HepG2 (cell line): ENCODE data around the gene GPX5. TPM values are rescaled to one million over a fixed set of nuclear protein-coding genes. Genes with fewer than 3 reads are reported as not detected.

Source experiments
- ATAC-seq: fragments of 200-7000 bp; cut with Tn5 transposase; 3 replicates; pipeline ENCODE4 v1.9.1; 2020; ENCODE audit warnings: mild to moderate bottlenecking, moderate library complexity
- BruUV-seq: library from RNA; stranded (reverse); fragments of 400-500 nt; replicated peaks from 2 replicates; lab custom pipeline; 2021; lab: Mats Ljungman, UMichigan
- CTCF ChIA-PET: fragments of 300-600 bp; formaldehyde crosslinking; extraction: SDS; loops from one replicate; lab custom pipeline; 2021; ENCODE audit warnings: low total read pairs, inconsistent platforms, low intra/inter-chr PET ratio; lab: Yijun Ruan, JAX
- POLR2A ChIA-PET: fragments of 350-600 bp; sonication (Branson Sonifier 250); formaldehyde crosslinking; loops from one replicate; lab custom pipeline; 2020; ENCODE audit warnings: antibody characterized with exemption, inconsistent platforms; lab: Yijun Ruan, JAX
- DNase-seq: peaks from one replicate; pipeline ENCODE4 v3.0.0-alpha.2; 2015; ENCODE audit warnings: low spot score
- FAIRE-seq: peaks from 3 replicates; lab custom pipeline; 2011; peaks lifted over from hg19 to GRCh38; lab: Jason Lieb, UNC
- H2AFZ ChIP-seq: one replicate; pipeline ENCODE4 v1.6.1; 2011; ENCODE audit warnings: low read length, inconsistent platforms
- H3K27ac ChIP-seq: fragments of 300-600 bp; 3 replicates; pipeline ENCODE4 v1.8.0; 2011; ENCODE audit warnings: mixed run types, mild to moderate bottlenecking, mixed read lengths, low read length, inconsistent platforms; ENCODE audit not compliant: insufficient read depth; ENCODE audit errors: extremely low read length
- H3K27me3 ChIP-seq, 2 experiments: fragments of 200-600 bp in 1 of 2; 2 replicates in 1 of 2; 3 replicates in 1 of 2; pipeline versions ENCODE4 v1.6.0 to v1.8.0; 2011; ENCODE audit warnings: low read length in 2 of 2, mild to moderate bottlenecking in 2 of 2, moderate library complexity in 2 of 2, inconsistent platforms in 1 of 2; ENCODE audit not compliant: insufficient read depth in 2 of 2, control insufficient read depth in 1 of 2
- H3K36me3 ChIP-seq, 2 experiments: fragments of 200-600 bp in 1 of 2; replicated peaks in 1 of 2; 2 replicates in 1 of 2; 3 replicates in 1 of 2; pipeline versions ENCODE4 v1.5.1 to v1.8.0; 2011; ENCODE audit warnings: low read length in 2 of 2, inconsistent platforms in 1 of 2; ENCODE audit not compliant: insufficient read depth in 2 of 2, control insufficient read depth in 1 of 2
- H3K4me1 ChIP-seq: 2 replicates; pipeline ENCODE4 v1.5.1; 2012; ENCODE audit warnings: low read length, inconsistent platforms; ENCODE audit not compliant: insufficient read depth
- H3K4me2 ChIP-seq: 2 replicates; pipeline ENCODE4 v1.6.0; 2011; ENCODE audit warnings: low read depth, low read length, inconsistent platforms
- H3K4me3 ChIP-seq, 3 experiments: fragments of 200-600 bp in 1 of 3; sonication (generic), shearing (Covaris generic) in 1 of 3; replicated peaks in 1 of 3; 2 replicates each; pipeline ENCODE4 v1.5.1; 2011 to 2016; ENCODE audit warnings: low read length in 3 of 3, inconsistent platforms in 2 of 3, low read depth in 2 of 3, mild to moderate bottlenecking in 2 of 3, control low read depth in 1 of 3, mixed read lengths in 1 of 3; ENCODE audit not compliant: insufficient read depth in 1 of 3
- H3K79me2 ChIP-seq: one replicate; pipeline ENCODE4 v1.6.1; 2011; ENCODE audit warnings: low read length, inconsistent platforms; ENCODE audit not compliant: insufficient read depth
- H3K9ac ChIP-seq: 2 replicates; pipeline ENCODE4 v1.6.0; 2011; ENCODE audit warnings: mild to moderate bottlenecking, low read depth, low read length, inconsistent platforms; ENCODE audit not compliant: insufficient read depth
- H3K9me3 ChIP-seq: 2 replicates; pipeline ENCODE4 v1.5.1; 2012; ENCODE audit warnings: mild to moderate bottlenecking, low read length
- H4K20me1 ChIP-seq: 2 replicates; pipeline ENCODE4 v1.6.0; 2011; ENCODE audit warnings: inconsistent platforms, mild to moderate bottlenecking, low read length, moderate library complexity; ENCODE audit not compliant: insufficient read depth
- CSRNP2 ChIP-seq: sonication (generic); formaldehyde crosslinking; conservative IDR thresholded peaks from 2 replicates; pipeline ENCODE4 v1.8.0; 2022; ENCODE audit warnings: low read depth, missing genetic modification reagents
- FOXK1 ChIP-seq: sonication (generic); formaldehyde crosslinking; IDR thresholded peaks from 2 replicates; pipeline ENCODE4 v1.4.0; 2020; ENCODE audit warnings: low read depth, missing genetic modification reagents, borderline replicate concordance
- NBN ChIP-seq: fragments of 450-650 bp; conservative IDR thresholded peaks from 2 replicates; pipeline ENCODE4 v1.6.1; 2017
- TAF15 ChIP-seq: fragments of 200-400 bp; formaldehyde crosslinking; IDR thresholded peaks from one replicate; pipeline ENCODE4 v1.6.1; 2018; ENCODE audit warnings: mild to moderate bottlenecking, low read depth, low read length; ENCODE audit not compliant: poor library complexity, severe bottlenecking
- THAP9 ChIP-seq: sonication (generic); formaldehyde crosslinking; IDR thresholded peaks from 2 replicates; pipeline ENCODE4; 2020; ENCODE audit warnings: missing genetic modification reagents, mild to moderate bottlenecking, borderline replicate concordance
- THRA ChIP-seq: sonication (generic); formaldehyde crosslinking; IDR thresholded peaks from 2 replicates; pipeline ENCODE4 v1.4.0; 2020; ENCODE audit warnings: missing genetic modification reagents, borderline replicate concordance
- ZBTB33 ChIP-seq: sonication (generic); formaldehyde crosslinking; IDR thresholded peaks from 2 replicates; pipeline ENCODE4 v1.4.0; 2020; ENCODE audit warnings: missing genetic modification reagents
- ZC3H4 ChIP-seq: sonication (generic); formaldehyde crosslinking; IDR thresholded peaks from 2 replicates; pipeline ENCODE4 v1.4.0; 2020; ENCODE audit warnings: missing genetic modification reagents, borderline replicate concordance
- ZNF547 ChIP-seq: sonication (generic); formaldehyde crosslinking; IDR thresholded peaks from 2 replicates; pipeline ENCODE4 v1.5.1; 2020; ENCODE audit warnings: mild to moderate bottlenecking, missing genetic modification reagents
- ZUFSP ChIP-seq: sonication (generic); formaldehyde crosslinking; IDR thresholded peaks from 2 replicates; pipeline ENCODE4 v1.9.0; 2021; ENCODE audit warnings: missing genetic modification reagents, mild to moderate bottlenecking, borderline replicate concordance
- WGBS: methylation state at CpG from one replicate; pipeline ENCODE4 v1.1.6; 2017; ENCODE audit warnings: low lambda C conversion rate; 5-methylcytosine and 5-hydroxymethylcytosine counted together
- in situ Hi-C: cut with HindIII; loops from 2 replicates; pipeline ENCODE4 v1.10.0; 2017; ENCODE audit warnings: low pct_unique_long_range_greater_than_20kb; ENCODE audit not compliant: extremely low pct_ligation_motif_present
- intact Hi-C: fragments of 100-400 bp; cut with micrococcal nuclease; formaldehyde crosslinking; loops from one replicate; pipeline ENCODE4 v1.10.0; 2022; ENCODE audit not compliant: unreplicated experiment
- polyA plus RNA-seq, 8 experiments: library from polyadenylated mRNA; depleted of rRNA in 3 of 8; stranded (reverse) in 7 of 8; unstranded in 1 of 8; fragments of >200 nt; fragmentation: Illumina TruSeq in 4 of 8; extraction: Trizol in 4 of 8; gene quantifications; 2 replicates each; pipeline versions ENCODE4 v1.2.1 to v1.2.3, GENCODE V29; 2011 to 2016; ENCODE audit warnings: low read depth in 4 of 8, missing spikeins in 1 of 8, mixed read lengths in 1 of 8; ENCODE audit not compliant: insufficient read depth in 1 of 8
- total RNA-seq, 5 experiments: library from RNA; depleted of rRNA; stranded (reverse); fragments of >200 nt; fragmentation: Illumina TruSeq; extraction: Trizol; gene quantifications; 2 replicates each; pipeline ENCODE4 v1.2.3, GENCODE V29; 2016; ENCODE audit warnings: low read depth in 1 of 5

The GPX5 gene
- total and polyA plus RNA-seq, 2 of the 13 experiments (the other 11 are each of a cell fraction or from before 2014, with no cell fraction given), result not detected

GRCh38 chr6:28553384-28553985 lies 27.8 kb downstream of the GPX5 start:
- peak overlapping the region; percentile 90 for H3K4me2 ChIP-seq
- no peaks in the 10 kb centered on the region for H3K79me2 ChIP-seq
- no peaks in the 10 kb centered on the region for H3K9me3 ChIP-seq
- CTCF ChIA-PET, result no interaction called here
- DNase-seq (no peak), ATAC-seq (peak; percentile 67), FAIRE-seq (no peak)
- no peaks in the 10 kb centered on the region for H3K36me3 ChIP-seq
- peak overlapping the region; percentile 44 to 64 (median 54) for H3K4me3 ChIP-seq
- no peaks in the 10 kb centered on the region for H4K20me1 ChIP-seq
- POLR2A ChIA-PET, result interaction anchor here (1.1 to 1.2 kb wide), 2 partner anchors 11 to 171 kb away, joined by 4 to 5 read pairs; no protein-coding TSS in a partner anchor
- peak overlapping the region; percentile 40 for H3K9ac ChIP-seq
- BruUV-seq, result no TSS peak
- intact Hi-C loops (no loop called here), in situ Hi-C loops (no loop called here)
- peak overlapping the region; percentile 56 for H3K27ac ChIP-seq
- WGBS, result 13% methylated on average over 8 of the region's 8 CpGs
- H3K27me3 ChIP-seq, result no peaks in the 10 kb centered on the region; a peak in 2 of 5 replicates
- H2AFZ ChIP-seq, result peak overlapping the region; percentile 9
- H3K4me1 ChIP-seq, result peaks cover 39% of the 10 kb centered on the region
- TF ChIP-seq ZNF547 (CRISPR knock-in tag) (no peak), ZUFSP (CRISPR knock-in tag) (no peak), NBN (no peak), ZBTB33 (no peak), CSRNP2 (no peak), ZC3H4 (CRISPR knock-in tag) (no peak), THAP9 (no peak), TAF15 (no peak), FOXK1 (CRISPR knock-in tag) (no peak), THRA (CRISPR knock-in tag) (no peak)
